Measurements from ENCODE around the gene TSHZ3. TPM values are rescaled to one million over a fixed set of nuclear protein-coding genes. Genes with fewer than 3 reads are reported as not detected.

The TSHZ3 gene
- total RNA-seq, 1 experiment from 2014 or later: 3.2 TPM

DNA sequence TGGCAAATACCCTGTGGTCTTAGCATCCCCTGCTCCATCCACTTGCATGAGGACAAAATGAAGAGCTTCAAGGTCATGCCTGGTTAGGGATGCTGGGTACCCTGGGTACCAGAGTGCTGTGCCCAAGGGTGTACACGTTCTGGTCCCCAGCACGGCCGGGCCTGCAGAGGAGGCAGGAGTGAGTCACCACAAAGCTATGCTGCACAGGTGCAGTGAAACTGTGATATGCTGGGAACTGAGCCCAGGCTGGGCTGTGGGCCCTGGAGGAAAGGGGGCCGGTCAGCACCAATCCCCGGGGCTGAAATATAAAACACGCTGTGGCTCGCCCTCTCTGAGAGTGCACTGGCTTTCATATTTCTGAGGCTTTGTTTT, 95.1 kb downstream of the TSHZ3 start:
- Histone ChIP-seq H3K9me3 (ENCODE audit: control insufficient read depth, low read depth, low read length) (no peaks in the 10 kb centered on the region), H3K56ac (ENCODE audit: insufficient read length, low read depth, low read length) (no peak overlapping the region), H3K14ac (ENCODE audit: insufficient read depth, low read length) (no peak overlapping the region), H4K91ac (ENCODE audit: insufficient read length, low read depth, low read length) (no peak overlapping the region), H4K20me1 (ENCODE audit: control insufficient read depth, insufficient read depth, insufficient read length) (no peaks in the 10 kb centered on the region), H2AFZ (ENCODE audit: low read length) (no peak overlapping the region), H3T11ph (ENCODE audit: low read length) (no peak overlapping the region), H4K5ac (ENCODE audit: insufficient read length, low read depth, low read length) (no peak overlapping the region), H2BK5ac (ENCODE audit: insufficient read length, low read length) (no peak overlapping the region), H3K79me2 (ENCODE audit: insufficient read depth, low read length) (no peaks in the 10 kb centered on the region), H2BK20ac (ENCODE audit: low read depth, low read length, poor library complexity, severe bottlenecking) (no peak overlapping the region), H3K79me1 (ENCODE audit: insufficient read depth, low read depth, low read length, poor library complexity, severe bottlenecking) (no peaks in the 10 kb centered on the region), H3K27me3 (ENCODE audit: insufficient read depth, low read length) (no peaks in the 10 kb centered on the region), H2AK5ac (ENCODE audit: insufficient read length, low read length) (no peak overlapping the region), H3K27ac (ENCODE audit: insufficient read length, low read depth, low read length) (no peak overlapping the region), H3K23ac (ENCODE audit: insufficient read length, low read depth, low read length) (no peak overlapping the region), H3K9ac (ENCODE audit: extremely low read depth, insufficient read length, low read length) (no peak overlapping the region), H3K4me1 (ENCODE audit: insufficient read depth, low read length) (peaks cover 2% of the 10 kb centered on the region; the same call in 1 of the 2 replicates), H2BK15ac (ENCODE audit: low read depth, low read length) (no peak overlapping the region), H4K8ac (replicated peaks; ENCODE audit: insufficient read length, low read depth, low read length) (no peak overlapping the region), H3K23me2 (ENCODE audit: insufficient read length, low read depth, low read length, poor library complexity, severe bottlenecking) (no peaks in the 10 kb centered on the region), H3K18ac (ENCODE audit: insufficient read length, low read depth, low read length) (no peak overlapping the region), H3K4me2 (ENCODE audit: insufficient read depth, insufficient read length, low read length) (no peak overlapping the region), H2BK12ac (ENCODE audit: insufficient read length, low read depth, low read length) (no peak overlapping the region), H3K4ac (ENCODE audit: low read depth, low read length) (no peak overlapping the region), H2BK120ac (ENCODE audit: low read depth, low read length, poor library complexity, severe bottlenecking) (no peak overlapping the region)
- no peaks in the 10 kb centered on the region for H3K9me3 Mint-ChIP-seq
- H3K36me3 Mint-ChIP-seq (ENCODE audit: insufficient read depth in 1 of 3, low read depth in 3 of 3): no peaks in the 10 kb centered on the region
- WGBS (ENCODE audit: extremely low coverage, insufficient read length, low lambda C conversion rate): no CpG with 5 or more reads among the region's 7 CpGs
- H3K4me1 Mint-ChIP-seq: peaks cover 25 to 36% of the 10 kb centered on the region in 2 experiments
- no peak for TF ChIP-seq CTCF (conservative IDR thresholded peaks at IDR 0.05)
- DNase-seq: no peak
- H3K4me3 Mint-ChIP-seq: no peak overlapping the region
- H3K27me3 Mint-ChIP-seq (ENCODE audit: low read depth): no peaks in the 10 kb centered on the region; the same call in 1 of the 2 replicates
- H3K27ac Mint-ChIP-seq: no peak overlapping the region; a peak in 1 of 7 replicates
